C4-2B (cell line): ENCODE results near the gene FSIP2.

Source experiments
- ZFX ChIP-seq: fragments of 450-650 bp; IDR thresholded peaks from 2 replicates; pipeline ENCODE4 v1.6.1; 2017
- TF ChIP-seq, protein P1 (sequence below): fragments of 450-650 bp; conservative IDR thresholded peaks from 2 replicates; pipeline ENCODE4 v1.5.1; 2017; ENCODE audit warnings: mild to moderate bottlenecking

DNA sequence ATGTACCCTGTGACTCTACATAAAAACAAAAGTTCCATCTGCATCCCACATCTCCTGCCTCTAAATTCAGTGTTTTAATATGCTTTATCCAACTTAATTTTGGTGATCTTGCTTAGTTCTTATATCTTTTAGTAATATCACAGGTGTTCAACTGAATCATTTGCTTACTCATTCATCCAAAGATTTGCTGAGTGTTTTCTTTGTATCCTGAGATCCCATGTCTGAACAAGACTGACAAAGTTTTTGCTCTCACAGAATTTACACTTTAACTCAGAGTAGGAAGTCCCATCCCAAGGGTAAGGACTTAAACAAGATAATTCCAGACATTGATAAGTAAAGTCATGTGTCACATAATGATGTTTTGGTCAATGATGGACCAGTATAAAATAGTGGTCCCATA lies 87.0 kb downstream of the FSIP2 start:
- TF ChIP-seq, protein P1, sequence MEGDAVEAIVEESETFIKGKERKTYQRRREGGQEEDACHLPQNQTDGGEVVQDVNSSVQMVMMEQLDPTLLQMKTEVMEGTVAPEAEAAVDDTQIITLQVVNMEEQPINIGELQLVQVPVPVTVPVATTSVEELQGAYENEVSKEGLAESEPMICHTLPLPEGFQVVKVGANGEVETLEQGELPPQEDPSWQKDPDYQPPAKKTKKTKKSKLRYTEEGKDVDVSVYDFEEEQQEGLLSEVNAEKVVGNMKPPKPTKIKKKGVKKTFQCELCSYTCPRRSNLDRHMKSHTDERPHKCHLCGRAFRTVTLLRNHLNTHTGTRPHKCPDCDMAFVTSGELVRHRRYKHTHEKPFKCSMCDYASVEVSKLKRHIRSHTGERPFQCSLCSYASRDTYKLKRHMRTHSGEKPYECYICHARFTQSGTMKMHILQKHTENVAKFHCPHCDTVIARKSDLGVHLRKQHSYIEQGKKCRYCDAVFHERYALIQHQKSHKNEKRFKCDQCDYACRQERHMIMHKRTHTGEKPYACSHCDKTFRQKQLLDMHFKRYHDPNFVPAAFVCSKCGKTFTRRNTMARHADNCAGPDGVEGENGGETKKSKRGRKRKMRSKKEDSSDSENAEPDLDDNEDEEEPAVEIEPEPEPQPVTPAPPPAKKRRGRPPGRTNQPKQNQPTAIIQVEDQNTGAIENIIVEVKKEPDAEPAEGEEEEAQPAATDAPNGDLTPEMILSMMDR: no peak
- TF ChIP-seq ZFX: no peak
